HG03196 (cell line): Measurements from ENCODE around the gene RIC1.
"Not testable (repeated sequence)": the region's sequence is repeated elsewhere in the genome, so short reads cannot be mapped to it uniquely, and the experiment has no call there.

ENCODE experiments used
- ATAC-seq: cut with Tn5 transposase; IDR thresholded peaks from one replicate; pipeline ENCODE4 v1.9.1; 2021; ENCODE audit not compliant: unreplicated experiment

Gene RIC1

GRCh38 chr9:5622016-5622415 is 6.9 kb upstream of the RIC1 start:
- no peak for ATAC-seq

- no peak for ATAC-seq
Observed at GRCh38 chr9:5624655-5625054, 4.3 kb upstream of the RIC1 start.

- peak; percentile 47 for ATAC-seq
Observed at GRCh38 chr9:5626727-5627634, 1.9 kb upstream of the RIC1 start.

GRCh38 chr9:5627686-5628085 is 1.2 kb upstream of the RIC1 start:
- ATAC-seq, result not testable (repeated sequence)

- no peak for ATAC-seq
Observed at GRCh38 chr9:5628183-5628529, 751 bp upstream of the RIC1 start.

- ATAC-seq, result peak; percentile 6
Observed at GRCh38 chr9:5629312-5630080, 589 bp downstream of the RIC1 start.

GRCh38 chr9:5630081-5630507 is 1.2 kb downstream of the RIC1 start:
- no peak for ATAC-seq

- no peak for ATAC-seq
Observed at GRCh38 chr9:5631026-5631425, 2.1 kb downstream of the RIC1 start.

GRCh38 chr9:5632540-5632939 is 3.6 kb downstream of the RIC1 start:
- ATAC-seq, result no peak

GRCh38 chr9:5633243-5633642 is 4.3 kb downstream of the RIC1 start:
- no peak for ATAC-seq

GRCh38 chr9:5635390-5635789 is 6.5 kb downstream of the RIC1 start:
- no peak for ATAC-seq

- ATAC-seq, result no peak
Observed at GRCh38 chr9:5639816-5640215, 10.9 kb downstream of the RIC1 start.

GRCh38 chr9:5642170-5642569 is 13.3 kb downstream of the RIC1 start:
- ATAC-seq, result no peak

- no peak for ATAC-seq
Observed at GRCh38 chr9:5643005-5643624, 14.2 kb downstream of the RIC1 start.

- ATAC-seq, result no peak
Observed at GRCh38 chr9:5644501-5644900, 15.6 kb downstream of the RIC1 start.

GRCh38 chr9:5646116-5646515 is 17.2 kb downstream of the RIC1 start:
- ATAC-seq, result no peak

GRCh38 chr9:5650356-5651105 is 21.6 kb downstream of the RIC1 start:
- no peak for ATAC-seq

GRCh38 chr9:5651246-5651645 is 22.3 kb downstream of the RIC1 start:
- no peak for ATAC-seq

- ATAC-seq, result no peak
Observed at GRCh38 chr9:5652821-5653220, 23.9 kb downstream of the RIC1 start.

- not testable (repeated sequence) for ATAC-seq
Observed at GRCh38 chr9:5662804-5663203, 33.9 kb downstream of the RIC1 start.

- ATAC-seq, result no peak
Observed at GRCh38 chr9:5665059-5665458, 36.2 kb downstream of the RIC1 start.
